GM12878 (cell line): Measurements from ENCODE around the gene LDB2.

Source experiments
- FOS ChIP-seq: IDR thresholded peaks from 3 replicates; pipeline ENCODE4 v1.6.1; 2011; ENCODE audit warnings: borderline replicate concordance; ENCODE audit not compliant: insufficient read length; ENCODE audit errors: extremely low read depth
- FOXM1 ChIP-seq: IDR thresholded peaks from 2 replicates; pipeline ENCODE4 v1.6.1; 2012; ENCODE audit warnings: low read depth, mild to moderate bottlenecking, inconsistent platforms, low read length, moderate library complexity
- JUND ChIP-seq: IDR thresholded peaks from 2 replicates; pipeline ENCODE4 v1.6.1; 2012; ENCODE audit warnings: low read depth, mild to moderate bottlenecking, low read length, improper control_type of control experiment, moderate library complexity
- REST ChIP-seq: IDR thresholded peaks from 2 replicates; pipeline ENCODE4 v1.6.1; 2012; ENCODE audit warnings: mild to moderate bottlenecking, low read depth, low read length
- TAF1 ChIP-seq: IDR thresholded peaks from 2 replicates; pipeline ENCODE4 v1.6.1; 2011; ENCODE audit warnings: mild to moderate bottlenecking, low read depth, low read length, borderline replicate concordance
- TF ChIP-seq, protein P1 (sequence below): IDR thresholded peaks from 2 replicates; pipeline ENCODE4 v1.6.1; 2011; ENCODE audit warnings: low read depth, low read length, improper control_type of control experiment, borderline replicate concordance
- TF ChIP-seq, protein P2 (sequence below), 3 experiments: IDR thresholded peaks in 2 of 3; conservative IDR thresholded peaks in 1 of 3; 2 replicates each; pipeline ENCODE4 v1.5.1; 2011; ENCODE audit warnings: low read depth in 3 of 3, low read length in 3 of 3, mild to moderate bottlenecking in 3 of 3, control low read depth in 2 of 3, moderate library complexity in 2 of 3, inconsistent platforms in 1 of 3, mixed read lengths in 1 of 3; ENCODE audit not compliant: control insufficient read depth in 2 of 3, insufficient read depth in 1 of 3; ENCODE audit errors: extremely low read depth in 1 of 3

- TF ChIP-seq JUND (no peak), REST (no peak), TAF1 (no peak), FOS (no peak), FOXM1 (no peak)
- TF ChIP-seq, protein P1, sequence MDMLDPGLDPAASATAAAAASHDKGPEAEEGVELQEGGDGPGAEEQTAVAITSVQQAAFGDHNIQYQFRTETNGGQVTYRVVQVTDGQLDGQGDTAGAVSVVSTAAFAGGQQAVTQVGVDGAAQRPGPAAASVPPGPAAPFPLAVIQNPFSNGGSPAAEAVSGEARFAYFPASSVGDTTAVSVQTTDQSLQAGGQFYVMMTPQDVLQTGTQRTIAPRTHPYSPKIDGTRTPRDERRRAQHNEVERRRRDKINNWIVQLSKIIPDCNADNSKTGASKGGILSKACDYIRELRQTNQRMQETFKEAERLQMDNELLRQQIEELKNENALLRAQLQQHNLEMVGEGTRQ = no peak
- TF ChIP-seq, protein P2, sequence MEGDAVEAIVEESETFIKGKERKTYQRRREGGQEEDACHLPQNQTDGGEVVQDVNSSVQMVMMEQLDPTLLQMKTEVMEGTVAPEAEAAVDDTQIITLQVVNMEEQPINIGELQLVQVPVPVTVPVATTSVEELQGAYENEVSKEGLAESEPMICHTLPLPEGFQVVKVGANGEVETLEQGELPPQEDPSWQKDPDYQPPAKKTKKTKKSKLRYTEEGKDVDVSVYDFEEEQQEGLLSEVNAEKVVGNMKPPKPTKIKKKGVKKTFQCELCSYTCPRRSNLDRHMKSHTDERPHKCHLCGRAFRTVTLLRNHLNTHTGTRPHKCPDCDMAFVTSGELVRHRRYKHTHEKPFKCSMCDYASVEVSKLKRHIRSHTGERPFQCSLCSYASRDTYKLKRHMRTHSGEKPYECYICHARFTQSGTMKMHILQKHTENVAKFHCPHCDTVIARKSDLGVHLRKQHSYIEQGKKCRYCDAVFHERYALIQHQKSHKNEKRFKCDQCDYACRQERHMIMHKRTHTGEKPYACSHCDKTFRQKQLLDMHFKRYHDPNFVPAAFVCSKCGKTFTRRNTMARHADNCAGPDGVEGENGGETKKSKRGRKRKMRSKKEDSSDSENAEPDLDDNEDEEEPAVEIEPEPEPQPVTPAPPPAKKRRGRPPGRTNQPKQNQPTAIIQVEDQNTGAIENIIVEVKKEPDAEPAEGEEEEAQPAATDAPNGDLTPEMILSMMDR (IDR thresholded peaks at IDR 0.05 in 2 of 3, conservative IDR thresholded peaks at IDR 0.05 in 1 of 3; ENCODE audit: control insufficient read depth in 2 of 3, extremely low read depth in 1 of 3, insufficient read depth in 1 of 3, low read depth in 3 of 3, low read length in 3 of 3) = no peak
Observed at GRCh38 chr4:16591272-16591826, 307.1 kb downstream of the LDB2 start.
